ENCODE measurements around the gene PLP2. TPM values are rescaled to one million over a fixed set of nuclear protein-coding genes. Genes with fewer than 3 reads are reported as not detected.

Gene PLP2
- total RNA-seq, 1 experiment from 2014 or later, result 28.6 TPM

GRCh38 chrX:49186125-49187027 lies 14.7 kb downstream of the PLP2 start, which contains the start of gene PRICKLE3:
PRICKLE3 (minus strand) TSS chrX:49186373; CDS start chrX:49186297, 76 bp downstream.
- peak; percentile 73 for DNase-seq (ENCODE audit: low read depth)

DNA sequence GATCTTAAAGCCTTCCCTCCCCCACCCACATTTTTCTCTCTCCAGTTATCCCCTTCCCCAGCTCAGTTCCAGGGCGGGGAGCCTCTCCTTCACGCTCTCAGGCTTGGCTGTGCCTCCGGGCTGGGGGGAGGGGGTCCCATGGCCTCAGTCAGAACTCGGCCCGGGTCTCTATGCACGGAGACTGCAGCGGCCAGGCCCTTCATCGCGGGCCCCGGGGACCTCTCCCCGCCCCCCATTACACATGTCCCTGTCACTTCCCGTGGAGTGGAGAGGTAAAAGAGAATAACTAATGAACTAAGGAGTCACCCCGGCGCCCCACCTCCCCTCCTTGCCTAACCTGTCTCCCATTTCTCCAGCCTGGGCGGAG lies 15.3 kb downstream of the PLP2 start:
- no peak for DNase-seq (ENCODE audit: low read depth)

- no peak for DNase-seq (ENCODE audit: low read depth)
Observed at GRCh38 chrX:49187526-49187925, 15.8 kb downstream of the PLP2 start.

- no peak for DNase-seq (ENCODE audit: low read depth)
Observed at GRCh38 chrX:49188468-49189076, 16.9 kb downstream of the PLP2 start.

GRCh38 chrX:49189606-49190005 lies 17.9 kb downstream of the PLP2 start:
- no peak for DNase-seq (ENCODE audit: low read depth)

GRCh38 chrX:49190821-49191573 lies 19.3 kb downstream of the PLP2 start:
- DNase-seq (ENCODE audit: low read depth), result peak; percentile 97

DNA sequence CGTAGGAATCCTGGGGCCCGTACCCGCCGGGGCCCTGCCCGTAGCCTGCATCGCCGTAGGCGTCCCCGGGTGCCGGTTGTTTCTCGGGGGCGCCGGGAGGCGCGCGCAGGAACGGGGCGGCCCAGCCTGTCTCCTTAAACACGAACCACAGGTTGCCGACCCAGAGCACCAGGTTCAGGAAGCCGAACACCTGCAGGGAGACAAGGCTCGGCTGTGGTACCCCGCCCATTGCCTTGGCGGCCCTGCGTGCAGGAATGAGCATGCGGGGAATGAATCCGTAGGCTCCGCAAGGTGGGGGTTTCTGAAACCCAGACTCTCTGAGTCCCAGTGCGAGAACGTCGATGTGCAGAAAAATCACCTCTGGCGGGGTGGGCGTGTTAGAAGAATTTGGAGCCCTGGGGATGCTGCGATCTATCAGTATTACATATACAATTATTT lies 19.9 kb downstream of the PLP2 start:
- no peak for DNase-seq (ENCODE audit: low read depth)

- no peak for DNase-seq (ENCODE audit: low read depth)
Observed at GRCh38 chrX:49192722-49193328, 21.1 kb downstream of the PLP2 start.

DNA sequence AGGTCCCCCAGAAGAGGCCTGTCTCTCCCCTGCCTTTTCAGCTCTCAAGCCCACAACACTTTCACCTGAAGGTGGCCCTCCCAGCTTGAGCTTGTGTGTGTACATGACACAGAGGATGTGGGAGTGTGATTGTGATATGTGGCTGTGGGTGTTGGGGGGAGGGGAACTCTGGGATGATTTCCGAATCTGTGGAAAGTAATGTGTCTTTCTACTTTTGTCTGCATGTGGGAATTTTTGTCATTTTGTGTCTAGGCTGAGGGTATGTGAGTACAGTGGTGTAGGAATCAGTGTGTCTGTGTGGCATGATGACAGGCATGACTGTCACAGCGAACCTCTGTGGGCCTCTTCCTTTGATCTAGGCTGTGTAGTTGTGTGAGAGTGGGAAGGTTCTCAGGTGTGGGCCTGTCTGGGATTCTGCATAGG lies 21.9 kb downstream of the PLP2 start:
- DNase-seq (ENCODE audit: low read depth), result no peak

DNA sequence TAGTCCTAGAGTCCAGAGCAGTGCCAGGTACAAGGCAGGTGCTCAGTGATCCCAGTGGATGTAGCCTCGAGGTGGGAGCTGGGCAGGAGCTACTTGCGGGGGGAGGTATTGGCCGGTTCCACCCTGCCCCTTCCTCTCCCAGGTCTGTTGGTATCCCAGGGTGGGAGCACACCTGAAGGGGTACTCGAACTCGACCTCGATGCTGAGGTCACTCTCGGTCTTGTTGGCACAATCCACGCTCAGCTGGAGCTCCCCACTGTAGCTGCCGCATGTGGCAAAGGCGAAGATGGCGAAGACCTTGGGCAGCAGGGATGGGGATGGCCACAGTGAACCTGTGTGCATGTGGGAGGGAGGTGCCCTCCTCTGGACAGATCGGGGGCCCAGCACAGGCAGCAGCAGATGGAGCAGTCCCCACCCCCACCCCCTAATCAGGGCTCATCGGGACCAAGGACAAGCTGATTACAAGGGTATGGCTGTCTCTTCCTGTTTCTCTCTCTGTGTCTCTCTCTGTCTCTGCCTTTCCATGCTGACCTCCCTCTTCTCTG lies 25.9 kb downstream of the PLP2 start:
- no peak for DNase-seq (ENCODE audit: low read depth)

- DNase-seq (ENCODE audit: low read depth), result peak; percentile 22
Observed at GRCh38 chrX:49198540-49199314, 27.0 kb downstream of the PLP2 start.

DNA sequence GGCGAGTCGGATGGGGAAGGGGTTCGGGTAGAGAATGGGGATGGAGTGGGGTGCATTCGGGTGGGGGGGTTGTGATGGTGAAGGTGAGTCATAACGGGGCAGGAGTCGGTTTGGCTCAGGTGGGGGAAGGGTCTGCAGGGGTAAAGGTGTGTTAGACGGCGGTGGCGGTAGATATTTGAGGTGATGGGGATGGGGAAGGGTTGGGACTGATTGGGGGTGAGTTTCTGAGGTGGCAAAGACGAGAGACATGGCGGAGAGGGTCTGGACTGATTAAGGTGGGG lies 27.6 kb downstream of the PLP2 start:
- no peak for DNase-seq (ENCODE audit: low read depth)

GRCh38 chrX:49199906-49200771 lies 28.4 kb downstream of the PLP2 start, which contains the start of gene SYP:
SYP (minus strand) TSS chrX:49200193; CDS start chrX:49200186, 7 bp downstream.
- peak; percentile 91 for DNase-seq (ENCODE audit: low read depth)

DNA sequence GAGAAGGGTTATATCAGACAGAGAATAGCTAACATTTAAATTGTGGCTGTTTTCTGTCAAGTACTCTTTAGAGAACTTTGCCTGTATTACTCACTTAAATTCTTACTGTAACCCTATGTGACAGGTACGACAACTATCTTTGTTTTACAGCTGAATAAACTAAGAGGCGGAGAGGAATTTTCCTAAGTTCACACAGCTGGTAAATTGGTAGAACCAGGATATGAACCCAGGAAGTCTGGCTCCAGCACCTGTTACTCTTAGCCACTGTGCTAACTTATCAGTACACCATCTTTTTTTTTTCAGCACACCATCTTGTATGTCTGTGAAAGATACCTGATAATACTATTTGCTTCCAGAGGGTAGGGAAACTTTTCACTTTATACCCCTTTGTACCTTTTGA lies 30.3 kb downstream of the PLP2 start:
- no peak for DNase-seq (ENCODE audit: low read depth)

DNA sequence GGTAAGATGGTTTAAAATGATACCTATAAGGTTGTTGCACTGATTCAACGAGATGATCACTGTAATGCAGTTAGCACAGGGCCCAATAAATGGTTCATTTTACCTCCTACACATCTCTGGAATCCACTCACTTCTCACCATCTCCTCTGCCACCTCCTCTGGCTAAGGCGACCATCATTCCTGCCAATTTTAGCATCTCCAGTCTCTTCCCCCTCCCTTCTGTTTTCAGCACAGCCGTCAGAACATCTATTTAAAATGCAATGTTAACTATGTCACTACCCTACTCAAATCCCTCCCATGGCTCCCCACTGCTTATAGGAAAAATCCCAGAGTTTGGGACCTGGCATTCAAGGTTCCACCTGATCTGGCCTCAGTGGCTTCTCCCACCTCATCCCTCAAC lies 31.8 kb downstream of the PLP2 start:
- DNase-seq (ENCODE audit: low read depth), result no peak

- no peak for DNase-seq (ENCODE audit: low read depth)
Observed at GRCh38 chrX:49204017-49204416, 32.3 kb downstream of the PLP2 start.

DNA sequence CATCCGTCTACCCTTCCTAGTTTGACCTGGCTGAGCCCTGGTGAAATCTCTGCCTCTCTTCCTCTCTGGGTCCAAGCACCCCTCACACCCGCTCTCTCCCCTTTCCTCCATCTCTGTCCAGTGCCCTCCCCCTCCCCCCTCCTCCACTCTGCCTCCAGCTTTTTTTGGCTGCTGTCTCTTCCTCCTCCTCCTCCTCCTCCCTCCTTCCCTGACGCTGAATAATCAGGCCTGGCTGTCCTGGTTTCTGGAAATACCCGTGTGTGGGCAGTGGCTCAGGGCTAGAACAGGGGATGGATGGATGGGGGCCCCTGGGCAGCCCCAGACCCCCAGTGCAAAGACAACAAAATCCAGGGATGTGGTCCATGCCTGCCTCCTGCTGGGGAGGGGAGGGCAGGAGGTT lies 33.0 kb downstream of the PLP2 start:
- DNase-seq (ENCODE audit: low read depth), result no peak

DNA sequence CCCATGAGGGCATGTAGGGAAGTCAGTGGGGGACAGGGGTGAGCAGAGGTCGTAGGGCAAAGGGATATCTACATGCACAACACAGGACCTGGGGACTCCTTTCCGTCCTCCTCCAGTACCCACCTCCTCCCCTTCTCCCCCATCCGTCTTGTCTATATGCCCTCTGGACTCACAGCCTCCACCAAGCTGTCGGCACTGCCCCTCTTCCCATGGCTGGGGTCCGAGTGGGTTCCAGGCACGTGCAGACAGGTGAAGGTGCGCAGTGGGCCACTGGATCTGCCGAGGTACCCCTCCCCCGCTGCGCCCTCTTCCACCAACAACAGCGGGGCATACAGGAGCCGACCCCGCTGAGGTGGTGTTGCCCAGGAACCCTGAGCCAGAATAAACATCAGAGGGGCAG lies 33.7 kb downstream of the PLP2 start:
- no peak for DNase-seq (ENCODE audit: low read depth)

DNA sequence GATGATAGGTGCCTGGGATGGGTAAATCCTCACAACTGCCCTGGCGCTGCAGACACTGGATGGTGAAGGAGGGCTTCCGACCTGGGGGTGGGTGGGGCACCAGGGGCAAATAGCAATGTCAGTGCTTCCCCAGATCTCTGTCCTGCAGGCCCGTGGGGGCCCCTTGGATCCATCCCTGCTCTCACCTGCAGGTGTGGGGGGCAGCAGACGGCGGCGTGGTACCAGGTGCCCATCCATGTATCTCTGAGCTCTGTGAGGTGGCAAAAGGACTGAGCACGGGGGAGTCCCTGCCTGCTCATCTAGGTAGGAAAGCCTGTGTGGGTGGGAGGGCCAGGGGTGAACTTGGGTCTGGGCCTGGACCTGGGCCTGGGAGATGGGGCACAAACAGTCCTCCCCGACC lies 34.8 kb downstream of the PLP2 start:
- no peak for DNase-seq (ENCODE audit: low read depth)

GRCh38 chrX:49208399-49208798 lies 36.7 kb downstream of the PLP2 start:
- no peak for DNase-seq (ENCODE audit: low read depth)
